ENCODE results near the gene FAM210B. TPM values are rescaled to one million over a fixed set of nuclear protein-coding genes. Genes with fewer than 3 reads are reported as not detected.

FAM210B gene
- total RNA-seq, 2 donors from 2014 or later = 26.3 to 29.9 TPM

DNA sequence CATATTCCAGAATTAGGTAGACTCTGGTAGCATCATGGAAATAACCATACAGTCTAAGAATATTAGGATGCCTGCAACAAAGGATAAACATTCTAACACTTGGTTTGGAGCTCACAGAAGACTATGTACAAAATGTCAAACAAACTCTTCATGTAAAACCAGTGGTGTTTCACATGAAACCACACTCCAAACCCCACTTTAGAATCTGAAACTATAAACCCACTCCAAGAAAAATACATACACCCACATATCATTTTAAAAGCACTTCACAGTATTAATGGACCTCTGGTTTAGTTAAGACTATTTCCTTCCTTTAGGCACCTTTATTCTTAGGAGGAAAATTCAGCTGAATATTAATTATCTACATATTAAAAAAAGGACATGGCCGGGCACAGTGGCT, 22.7 kb downstream of the FAM210B start:
- Histone ChIP-seq H3K27ac (no peak overlapping the region), H3K36me3 (no peaks in the 10 kb centered on the region), H3K9me3 (no peaks in the 10 kb centered on the region), H3K4me3 (no peak overlapping the region), H3K27me3 (no peaks in the 10 kb centered on the region), H3K4me1 (no peaks in the 10 kb centered on the region)
- no peak for DNase-seq (ENCODE audit: low spot score)
- TF ChIP-seq CTCF (IDR thresholded peaks at IDR 0.05) = no peak

GRCh38 chr20:56382696-56383095, 23.9 kb downstream of the FAM210B start:
- H3K36me3 ChIP-seq = no peaks in the 10 kb centered on the region
- no peaks in the 10 kb centered on the region for H3K4me1 ChIP-seq
- DNase-seq (ENCODE audit: low spot score) = no peak
- no peaks in the 10 kb centered on the region for H3K27me3 ChIP-seq
- H3K4me3 ChIP-seq = no peak overlapping the region
- no peaks in the 10 kb centered on the region for H3K9me3 ChIP-seq
- TF ChIP-seq CTCF (IDR thresholded peaks at IDR 0.05) = no peak
- no peak overlapping the region for H3K27ac ChIP-seq

GRCh38 chr20:56383334-56383733, 24.6 kb downstream of the FAM210B start:
- no peaks in the 10 kb centered on the region for H3K4me1 ChIP-seq
- TF ChIP-seq CTCF (IDR thresholded peaks at IDR 0.05) = no peak
- no peaks in the 10 kb centered on the region for H3K27me3 ChIP-seq
- H3K9me3 ChIP-seq = no peaks in the 10 kb centered on the region
- no peaks in the 10 kb centered on the region for H3K36me3 ChIP-seq
- H3K27ac ChIP-seq = no peak overlapping the region
- no peak overlapping the region for H3K4me3 ChIP-seq
- DNase-seq (ENCODE audit: low spot score) = no peak

GRCh38 chr20:56385130-56385529, 26.4 kb downstream of the FAM210B start:
- H3K4me3 ChIP-seq = no peak overlapping the region
- H3K36me3 ChIP-seq = no peaks in the 10 kb centered on the region

DNA sequence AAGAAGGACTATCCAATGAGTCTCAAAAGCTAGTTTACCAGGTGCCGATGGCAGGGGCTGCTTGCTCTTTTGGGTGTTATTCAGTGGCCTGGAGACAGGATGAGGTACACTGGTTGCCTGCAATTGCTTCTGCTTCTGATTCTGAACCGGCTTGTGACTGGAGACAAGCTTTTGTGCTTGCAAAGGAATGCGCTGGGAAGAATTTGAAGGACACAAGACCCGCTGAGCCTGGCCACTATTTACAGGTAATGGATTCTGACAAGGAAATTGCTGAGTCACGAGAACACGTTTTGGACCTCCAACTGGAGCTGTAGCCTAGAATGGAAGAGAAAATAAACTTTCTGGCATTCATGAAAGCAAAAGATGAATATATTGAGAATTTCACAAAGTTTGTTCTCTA, 27.4 kb downstream of the FAM210B start:
- peaks cover 0 to 6% of the 10 kb centered on the region in 2 donors for H3K4me1 ChIP-seq
- no peak overlapping the region for H3K27ac ChIP-seq
- no peaks in the 10 kb centered on the region for H3K27me3 ChIP-seq
- H3K4me3 ChIP-seq = no peak overlapping the region
- no peaks in the 10 kb centered on the region for H3K9me3 ChIP-seq
- H3K36me3 ChIP-seq = no peaks in the 10 kb centered on the region
- DNase-seq (ENCODE audit: low spot score) = no peak
- no peak for TF ChIP-seq CTCF (IDR thresholded peaks at IDR 0.05)

More at GRCh38 chr20:56385130-56385529, 26.4 kb downstream of the FAM210B start:
- Histone ChIP-seq H3K27me3 (no peaks in the 10 kb centered on the region), H3K4me1 (no peaks in the 10 kb centered on the region), H3K9me3 (no peaks in the 10 kb centered on the region), H3K27ac (no peak overlapping the region)
- DNase-seq (ENCODE audit: low spot score) = no peak
- no peak for TF ChIP-seq CTCF (IDR thresholded peaks at IDR 0.05)

DNA sequence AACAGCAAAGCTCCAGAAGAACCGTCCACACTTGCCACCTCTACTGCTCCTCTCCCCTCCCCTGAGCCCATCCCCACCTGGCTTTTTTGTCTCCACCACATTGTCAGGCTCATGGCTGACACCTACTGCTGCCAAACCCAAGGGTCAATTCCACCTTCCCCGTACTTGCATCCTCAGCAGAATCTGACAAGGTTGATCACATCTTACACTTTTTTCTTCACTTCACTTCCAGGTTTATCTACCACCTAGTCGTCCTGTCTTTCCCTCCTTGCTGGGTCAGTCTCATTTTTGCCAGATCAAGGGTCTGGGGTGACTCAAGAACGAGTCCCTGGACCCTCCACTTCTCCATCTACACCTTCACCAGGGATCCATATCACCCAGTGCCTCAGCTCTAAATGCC, 30.1 kb downstream of the FAM210B start:
- Histone ChIP-seq H3K9me3 (no peaks in the 10 kb centered on the region), H3K36me3 (no peaks in the 10 kb centered on the region), H3K4me3 (no peak overlapping the region), H3K4me1 (peaks cover 0 to 19% of the 10 kb centered on the region in 2 donors), H3K27ac (no peak overlapping the region), H3K27me3 (no peaks in the 10 kb centered on the region)
- TF ChIP-seq CTCF (IDR thresholded peaks at IDR 0.05) = no peak
- no peak for DNase-seq (ENCODE audit: low spot score)
